Measurements from ENCODE around the gene CUEDC2.
A peak's percentile ranks its signal among the peaks of the same experiment; 100 is the strongest.

The CUEDC2 gene

GRCh38 chr10:102396730-102397151 is 35.6 kb downstream of the CUEDC2 start:
- no peak for DNase-seq (ENCODE audit: low read depth)

DNA sequence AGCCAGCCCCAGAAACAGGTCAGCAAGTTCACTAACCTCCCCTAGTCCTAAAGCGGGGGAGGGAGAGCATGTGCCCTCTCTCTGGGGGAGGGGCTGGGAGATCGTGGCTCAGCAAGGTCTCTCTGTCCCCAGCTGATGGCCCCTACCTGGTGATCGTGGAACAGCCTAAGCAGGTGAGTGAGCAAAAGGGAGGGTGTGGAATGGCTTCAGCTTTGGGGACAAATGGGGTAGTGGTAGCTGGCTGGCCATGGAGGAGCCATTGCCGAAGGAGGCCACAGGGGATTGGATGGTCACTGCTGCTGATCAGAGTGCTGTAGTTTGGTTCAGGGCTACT is 36.1 kb downstream of the CUEDC2 start:
- DNase-seq (ENCODE audit: low read depth) = no peak

DNA sequence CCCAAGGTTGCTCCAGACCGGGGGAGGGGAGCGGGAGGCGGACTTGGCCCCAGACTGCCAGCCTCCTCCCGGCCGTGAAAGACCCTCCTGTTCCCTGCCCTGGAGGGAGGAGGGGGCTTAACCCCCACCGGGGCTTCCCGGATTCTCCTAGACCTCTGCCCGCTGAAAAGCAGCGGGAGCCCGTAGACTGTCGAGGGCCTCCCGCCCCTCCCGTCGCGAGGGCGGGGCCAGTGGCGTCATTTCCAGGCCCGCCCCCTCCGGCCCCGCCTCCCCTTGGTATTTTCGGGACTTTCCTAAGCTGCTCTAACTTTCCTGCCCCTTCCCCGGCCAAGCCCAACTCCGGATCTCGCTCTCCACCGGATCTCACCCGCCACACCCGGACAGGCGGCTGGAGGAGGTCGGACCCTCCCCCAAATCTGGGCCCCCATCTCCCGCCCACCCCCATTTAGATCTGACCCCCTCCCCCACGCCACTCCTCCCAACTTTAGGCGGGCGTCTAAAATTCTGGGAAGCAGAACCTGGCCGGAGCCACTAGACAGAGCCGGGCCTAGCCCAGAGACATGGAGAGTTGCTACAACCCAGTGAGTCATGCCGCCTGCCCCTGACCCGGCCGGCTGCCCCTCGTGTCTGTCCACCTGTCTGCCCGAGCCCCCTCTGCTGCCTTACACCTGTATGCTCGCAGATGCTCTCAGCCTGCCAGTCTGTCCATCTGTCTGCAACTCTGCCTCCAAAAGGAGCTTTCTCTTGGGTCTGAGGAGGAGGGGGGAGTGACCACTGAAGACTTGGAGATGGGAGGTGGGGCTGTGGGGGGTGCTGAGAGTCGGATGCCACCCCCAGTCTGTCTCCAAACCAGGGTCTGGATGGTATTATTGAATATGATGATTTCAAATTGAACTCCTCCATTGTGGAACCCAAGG is 36.7 kb downstream of the CUEDC2 start, which contains the start of gene NFKB2:
NFKB2 (plus strand) TSS at position 306 of the 917 bp plus-strand sequence; CDS start at position 561, 255 bp downstream.
- peak; percentile 80 for DNase-seq (ENCODE audit: low read depth)

DNA sequence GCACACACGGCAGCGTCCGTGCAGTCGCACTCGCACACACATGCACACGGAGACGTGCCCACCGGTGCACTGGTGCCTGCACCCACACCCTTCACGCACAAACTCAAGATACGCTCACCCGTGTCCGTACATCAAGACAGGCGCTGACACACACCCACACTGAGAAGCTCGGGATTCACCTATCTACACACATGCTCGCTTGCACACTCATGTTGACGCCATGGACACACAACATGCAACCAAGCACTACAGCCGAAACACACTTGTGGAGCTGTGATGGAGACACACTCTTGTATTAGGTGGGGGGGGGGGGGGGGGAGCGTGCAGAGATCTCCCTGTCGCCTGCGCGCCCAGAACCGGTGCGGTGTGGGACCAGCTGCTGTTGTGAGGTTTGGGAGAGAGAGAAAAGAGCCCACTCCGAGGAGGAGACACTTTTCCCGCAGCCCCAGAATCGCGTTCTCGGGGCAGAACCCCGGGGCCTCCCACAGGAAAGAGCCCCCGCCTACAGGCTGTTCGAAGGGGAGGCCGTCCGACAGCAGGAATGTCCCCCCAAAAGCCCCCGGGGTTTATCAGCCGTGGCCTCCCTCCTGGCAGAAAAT is 37.5 kb downstream of the CUEDC2 start:
- DNase-seq (ENCODE audit: low read depth) = no peak

- peak; percentile 93 for DNase-seq (ENCODE audit: low read depth)
Measured at GRCh38 chr10:102394079-102394800, 38.1 kb downstream of the CUEDC2 start.

DNA sequence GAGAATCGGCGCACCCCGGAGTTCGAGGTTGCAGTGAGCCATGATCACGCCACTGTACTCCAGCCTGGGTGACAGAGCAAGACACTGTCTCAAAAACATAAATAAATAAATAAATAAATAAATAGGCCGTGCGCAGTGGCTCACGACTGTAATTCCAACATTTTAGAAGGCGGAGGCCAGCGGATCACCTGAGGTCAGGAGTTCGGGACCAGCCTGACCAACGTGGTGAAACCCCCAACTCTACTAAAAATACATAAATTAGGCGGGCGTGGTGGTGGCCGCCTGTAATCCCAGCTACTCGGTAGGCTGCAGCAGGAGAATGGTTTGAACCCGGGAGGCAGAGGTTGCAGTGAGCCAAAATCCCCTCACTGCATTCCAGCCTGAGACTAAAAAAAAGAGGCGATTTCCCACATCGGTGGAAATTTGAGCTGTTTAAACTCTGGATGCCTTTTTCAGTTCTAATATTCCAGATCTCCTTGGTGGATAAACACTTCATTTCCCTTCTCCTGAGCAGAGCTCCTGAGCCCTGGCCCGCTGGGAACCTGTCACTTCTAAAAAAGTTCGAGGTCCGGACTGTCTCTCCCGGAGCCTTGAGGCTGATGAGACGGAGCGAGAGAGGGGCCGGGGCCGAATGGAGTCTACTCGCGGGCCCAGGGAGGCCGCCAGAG is 38.8 kb downstream of the CUEDC2 start:
- DNase-seq (ENCODE audit: low read depth) = no peak

DNA sequence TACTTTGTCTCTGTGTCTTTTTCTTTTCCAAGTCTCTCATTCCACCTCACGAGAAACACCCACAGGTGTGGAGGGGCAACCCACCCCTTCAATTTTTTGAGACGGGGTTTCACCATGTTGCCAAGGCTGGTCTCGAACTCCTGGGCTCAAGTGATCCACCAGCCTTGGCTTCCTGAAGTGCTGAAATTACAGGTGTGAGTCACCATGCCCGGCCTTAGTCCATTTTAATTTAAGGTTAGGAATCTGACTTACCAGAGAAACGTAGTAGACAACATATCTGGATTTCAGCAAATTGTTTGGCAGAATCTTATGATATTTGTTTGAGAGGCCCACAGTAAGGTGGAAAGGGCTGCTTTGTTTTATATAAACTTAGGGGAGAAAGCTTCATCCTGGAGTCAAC is 40.1 kb downstream of the CUEDC2 start:
- no peak for DNase-seq (ENCODE audit: low read depth)

DNA sequence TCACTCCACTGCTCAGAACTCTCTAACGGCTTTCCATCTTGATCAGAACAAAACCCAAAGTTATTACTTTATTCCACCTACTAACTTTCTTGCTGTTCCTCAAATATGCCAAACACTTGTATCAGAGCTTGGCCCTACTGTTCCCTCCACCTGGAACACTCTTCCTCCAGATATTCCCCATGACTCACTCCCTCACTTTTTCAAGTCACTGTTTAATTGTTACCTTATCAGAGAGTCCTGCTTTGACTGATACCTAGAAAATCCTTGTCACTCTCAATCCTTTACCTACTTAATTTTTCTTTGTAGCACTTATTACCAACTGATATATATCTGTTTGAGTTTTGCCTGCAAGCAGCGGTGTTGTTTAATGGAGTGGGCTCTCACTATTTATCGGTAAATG is 42.5 kb downstream of the CUEDC2 start:
- DNase-seq (ENCODE audit: low read depth) = no peak

DNA sequence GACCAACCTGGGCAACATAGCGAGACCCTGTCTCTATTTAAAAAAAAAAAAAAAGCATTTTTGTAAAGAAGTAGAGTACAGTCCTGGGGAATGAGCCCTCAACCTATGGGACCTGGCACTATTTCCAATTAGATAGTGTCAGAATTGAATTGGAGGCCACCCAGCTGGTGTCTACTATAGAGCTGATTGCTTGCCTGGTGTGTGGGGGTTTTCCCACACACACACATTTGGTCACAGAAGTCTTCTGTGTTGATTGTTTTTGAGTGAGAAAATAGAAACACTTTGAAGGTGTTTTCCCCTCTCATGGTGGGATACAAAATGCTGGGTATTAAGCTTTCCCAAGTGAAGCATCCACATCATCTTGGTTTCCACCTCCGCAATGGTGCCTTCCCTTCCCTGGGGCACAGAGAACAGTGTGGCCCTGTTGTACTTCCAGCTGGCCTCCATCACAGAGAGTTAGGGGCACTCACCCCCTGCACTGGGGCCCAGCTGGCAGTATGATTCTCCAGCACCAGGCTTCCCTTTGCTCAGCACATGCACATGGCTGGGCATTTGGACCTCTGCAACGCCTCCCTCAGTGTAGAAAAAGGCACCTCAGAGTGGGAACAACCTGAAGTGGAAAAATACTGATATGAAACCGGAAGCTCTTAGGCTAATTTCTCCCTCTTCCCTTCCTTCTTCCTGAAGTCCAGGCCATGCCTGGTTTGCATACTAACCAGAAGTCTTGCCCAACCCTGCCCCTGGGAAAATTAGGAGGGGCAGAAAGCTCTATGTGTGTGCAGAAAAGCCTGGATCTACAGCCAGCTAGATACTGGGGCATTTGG is 47.6 kb downstream of the CUEDC2 start:
- DNase-seq (ENCODE audit: low read depth) = peak; percentile 73

GRCh38 chr10:102384053-102384452 is 48.3 kb downstream of the CUEDC2 start:
- peak; percentile 34 for DNase-seq (ENCODE audit: low read depth)

DNA sequence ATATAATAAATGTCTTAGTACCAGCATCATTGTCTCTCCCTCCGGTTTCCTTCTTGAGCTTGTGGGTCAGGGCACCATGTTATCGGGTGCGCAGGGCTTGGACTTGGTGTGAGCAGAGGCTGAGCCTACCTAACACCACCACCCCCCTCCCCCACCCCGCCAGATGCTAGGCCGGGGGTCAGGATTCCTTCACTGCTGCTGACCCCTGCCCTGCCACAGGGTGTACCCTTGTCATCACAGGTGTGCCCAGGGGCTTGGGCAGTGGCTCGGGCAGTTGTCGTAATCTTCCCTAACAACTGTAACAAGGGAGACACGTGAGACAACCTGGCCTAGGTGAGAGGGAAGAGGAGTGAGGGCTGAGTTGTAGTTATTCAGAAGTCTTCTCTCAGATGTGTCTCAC is 49.5 kb downstream of the CUEDC2 start:
- DNase-seq (ENCODE audit: low read depth) = no peak

GRCh38 chr10:102381983-102382382 is 50.4 kb downstream of the CUEDC2 start:
- DNase-seq (ENCODE audit: low read depth) = no peak

GRCh38 chr10:102379383-102379782 is 53.0 kb downstream of the CUEDC2 start:
- DNase-seq (ENCODE audit: low read depth) = no peak

DNA sequence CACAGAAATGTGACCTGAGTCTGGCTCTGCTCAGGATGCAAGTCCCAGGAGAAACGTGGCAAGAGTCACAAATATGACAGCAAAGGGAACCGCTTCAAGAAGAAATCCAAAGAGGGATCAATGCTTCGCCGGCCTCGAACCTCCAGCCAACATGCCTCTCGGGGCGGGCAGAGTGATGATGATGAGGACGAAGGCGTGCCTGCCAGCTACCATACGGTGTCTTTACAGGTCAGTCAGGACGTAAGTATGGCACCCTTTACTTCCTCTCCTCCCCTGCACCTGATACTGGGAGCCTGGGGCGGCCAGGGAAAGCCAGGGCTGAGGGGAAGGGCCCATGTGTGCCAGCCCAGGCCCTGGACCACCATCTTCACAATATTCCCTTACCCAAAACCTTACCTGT is 55.5 kb downstream of the CUEDC2 start:
- no peak for DNase-seq (ENCODE audit: low read depth)

DNA sequence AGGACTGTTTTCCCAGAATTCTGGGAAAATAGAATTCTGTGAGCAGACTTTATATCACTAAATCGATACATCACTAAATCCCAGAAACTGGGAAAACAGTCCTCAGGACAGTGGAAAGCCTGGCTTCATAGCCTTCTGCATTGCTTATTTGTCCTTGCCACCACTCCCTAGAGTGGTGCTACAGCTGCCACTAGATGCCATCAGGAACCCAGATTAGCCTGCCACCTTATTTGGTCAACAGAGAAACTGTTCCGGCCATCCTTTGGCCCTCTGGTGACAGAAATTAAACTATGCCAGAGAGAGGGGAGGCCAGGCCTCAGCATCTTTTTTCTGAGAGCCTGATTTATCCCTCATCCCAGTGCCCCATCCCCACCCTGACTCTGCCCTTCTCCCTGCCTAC is 56.5 kb downstream of the CUEDC2 start:
- DNase-seq (ENCODE audit: low read depth) = no peak

DNA sequence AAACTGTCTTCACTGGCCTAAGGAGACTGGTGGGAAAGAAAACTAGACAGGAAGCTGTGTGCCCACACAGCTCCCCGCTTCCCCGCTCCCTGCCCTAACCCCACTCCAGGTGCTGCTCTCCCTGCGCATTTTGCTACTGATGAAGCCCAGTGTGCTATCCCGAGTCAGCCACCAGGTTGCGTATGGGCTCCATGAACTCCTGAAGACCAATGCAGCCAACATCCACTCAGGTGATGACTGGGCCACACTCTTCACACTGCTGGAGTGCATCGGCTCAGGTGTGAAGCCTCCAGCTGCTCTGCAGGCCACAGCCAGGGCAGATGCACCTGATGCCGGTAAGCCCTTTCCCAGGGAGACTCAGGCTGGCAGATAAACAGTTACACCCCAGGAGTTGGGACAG is 57.1 kb downstream of the CUEDC2 start:
- DNase-seq (ENCODE audit: low read depth) = no peak
